ENCODE data around the gene EFCAB5.
"Not testable (repeated sequence)": the region's sequence is repeated elsewhere in the genome, so short reads cannot be mapped to it uniquely, and the experiment has no call there.

EFCAB5 gene

GRCh38 chr17:30002088-30002487 lies 60.7 kb downstream of the EFCAB5 start:
- H3K36me3 ChIP-seq (ENCODE audit: control insufficient read depth, insufficient read depth, low read length) = no peaks in the 10 kb centered on the region
- no peak overlapping the region for H3K4me3 ChIP-seq (ENCODE audit: insufficient read depth, low read depth, low read length)
- H3K27me3 ChIP-seq (ENCODE audit: control insufficient read depth, insufficient read depth, low read length, poor library complexity, severe bottlenecking) = no peaks in the 10 kb centered on the region
- no peaks in the 10 kb centered on the region for H3K9me3 ChIP-seq (ENCODE audit: control insufficient read depth, low read length)
- no peaks in the 10 kb centered on the region for H3K4me1 ChIP-seq (ENCODE audit: control insufficient read depth, insufficient read depth, low read length)
- no peak overlapping the region for H3K27ac ChIP-seq (ENCODE audit: insufficient read depth, low read depth, low read length, poor library complexity, severe bottlenecking)

GRCh38 chr17:30005709-30006320 lies 64.4 kb downstream of the EFCAB5 start:
- WGBS, 2 experiments = 78 to 87% methylated on average over 5 to 6 of the region's 8 CpGs
- no peaks in the 10 kb centered on the region for H3K27me3 ChIP-seq (ENCODE audit: control insufficient read depth, insufficient read depth, low read length, poor library complexity, severe bottlenecking)
- no peaks in the 10 kb centered on the region for H3K36me3 ChIP-seq (ENCODE audit: control insufficient read depth, insufficient read depth, low read length)
- no peak overlapping the region for H3K27ac ChIP-seq (ENCODE audit: insufficient read depth, low read depth, low read length, poor library complexity, severe bottlenecking)
- H3K4me1 ChIP-seq (ENCODE audit: control insufficient read depth, insufficient read depth, low read length) = no peaks in the 10 kb centered on the region
- no peak overlapping the region for H3K4me3 ChIP-seq (ENCODE audit: insufficient read depth, low read depth, low read length)
- H3K9me3 ChIP-seq (ENCODE audit: control insufficient read depth, low read length) = no peaks in the 10 kb centered on the region

GRCh38 chr17:30011934-30012333 lies 70.5 kb downstream of the EFCAB5 start:
- not testable (repeated sequence) for H3K27ac ChIP-seq (ENCODE audit: insufficient read depth, low read depth, low read length, poor library complexity, severe bottlenecking); H3K36me3 ChIP-seq (ENCODE audit: control insufficient read depth, insufficient read depth, low read length); H3K9me3 ChIP-seq (ENCODE audit: control insufficient read depth, low read length); H3K4me1 ChIP-seq (ENCODE audit: control insufficient read depth, insufficient read depth, low read length); H3K4me3 ChIP-seq (ENCODE audit: insufficient read depth, low read depth, low read length); H3K27me3 ChIP-seq (ENCODE audit: control insufficient read depth, insufficient read depth, low read length, poor library complexity, severe bottlenecking)
- WGBS, 2 experiments = 95 to 96% methylated on average over 8 of the region's 10 CpGs

- whole genome bisulfite sequencing, 2 experiments = 48 to 52% methylated on average over 3 of the region's 4 CpGs
- H3K36me3 ChIP-seq (ENCODE audit: control insufficient read depth, insufficient read depth, low read length) = no peaks in the 10 kb centered on the region
- no peak overlapping the region for H3K4me3 ChIP-seq (ENCODE audit: insufficient read depth, low read depth, low read length)
- H3K4me1 ChIP-seq (ENCODE audit: control insufficient read depth, insufficient read depth, low read length) = no peaks in the 10 kb centered on the region
- H3K27ac ChIP-seq (ENCODE audit: insufficient read depth, low read depth, low read length, poor library complexity, severe bottlenecking) = no peak overlapping the region
- H3K9me3 ChIP-seq (ENCODE audit: control insufficient read depth, low read length) = no peaks in the 10 kb centered on the region
- H3K27me3 ChIP-seq (ENCODE audit: control insufficient read depth, insufficient read depth, low read length, poor library complexity, severe bottlenecking) = no peaks in the 10 kb centered on the region
These were observed 80.4 kb downstream of the EFCAB5 start for GRCh38 chr17:30021708-30022317.

GRCh38 chr17:30025325-30025724 lies 83.9 kb downstream of the EFCAB5 start:
- not testable (repeated sequence) for H3K4me1 ChIP-seq (ENCODE audit: control insufficient read depth, insufficient read depth, low read length); H3K27me3 ChIP-seq (ENCODE audit: control insufficient read depth, insufficient read depth, low read length, poor library complexity, severe bottlenecking); H3K9me3 ChIP-seq (ENCODE audit: control insufficient read depth, low read length); H3K27ac ChIP-seq (ENCODE audit: insufficient read depth, low read depth, low read length, poor library complexity, severe bottlenecking); H3K4me3 ChIP-seq (ENCODE audit: insufficient read depth, low read depth, low read length); H3K36me3 ChIP-seq (ENCODE audit: control insufficient read depth, insufficient read depth, low read length)
- no CpG with 5 or more reads among the region's 2 CpGs for WGBS, 2 experiments

GRCh38 chr17:30027676-30028075 lies 86.2 kb downstream of the EFCAB5 start:
- 85 to 92% methylated on average over 4 of the region's 4 CpGs for WGBS, 2 experiments
- no peak overlapping the region for H3K27ac ChIP-seq (ENCODE audit: insufficient read depth, low read depth, low read length, poor library complexity, severe bottlenecking)

GRCh38 chr17:30031214-30031869 lies 89.9 kb downstream of the EFCAB5 start:
- Histone ChIP-seq H3K27me3 (ENCODE audit: control insufficient read depth, insufficient read depth, low read length, poor library complexity, severe bottlenecking) (no peaks in the 10 kb centered on the region), H3K4me3 (ENCODE audit: insufficient read depth, low read depth, low read length) (no peak overlapping the region), H3K4me1 (ENCODE audit: control insufficient read depth, insufficient read depth, low read length) (no peaks in the 10 kb centered on the region), H3K9me3 (ENCODE audit: control insufficient read depth, low read length) (no peaks in the 10 kb centered on the region), H3K36me3 (ENCODE audit: control insufficient read depth, insufficient read depth, low read length) (no peaks in the 10 kb centered on the region), H3K27ac (ENCODE audit: insufficient read depth, low read depth, low read length, poor library complexity, severe bottlenecking) (no peak overlapping the region)
- 92 to 97% methylated on average over 4 of the region's 4 CpGs for WGBS, 2 experiments

More at GRCh38 chr17:30027676-30028075, 86.2 kb downstream of the EFCAB5 start:
- Histone ChIP-seq H3K4me1 (ENCODE audit: control insufficient read depth, insufficient read depth, low read length) (no peaks in the 10 kb centered on the region), H3K27me3 (ENCODE audit: control insufficient read depth, insufficient read depth, low read length, poor library complexity, severe bottlenecking) (no peaks in the 10 kb centered on the region), H3K4me3 (ENCODE audit: insufficient read depth, low read depth, low read length) (no peak overlapping the region), H3K9me3 (ENCODE audit: control insufficient read depth, low read length) (no peaks in the 10 kb centered on the region), H3K36me3 (ENCODE audit: control insufficient read depth, insufficient read depth, low read length) (no peaks in the 10 kb centered on the region)

- no peaks in the 10 kb centered on the region for H3K36me3 ChIP-seq (ENCODE audit: control insufficient read depth, insufficient read depth, low read length)
- H3K27me3 ChIP-seq (ENCODE audit: control insufficient read depth, insufficient read depth, low read length, poor library complexity, severe bottlenecking) = no peaks in the 10 kb centered on the region
- H3K4me1 ChIP-seq (ENCODE audit: control insufficient read depth, insufficient read depth, low read length) = no peaks in the 10 kb centered on the region
- H3K9me3 ChIP-seq (ENCODE audit: control insufficient read depth, low read length) = no peaks in the 10 kb centered on the region
- H3K27ac ChIP-seq (ENCODE audit: insufficient read depth, low read depth, low read length, poor library complexity, severe bottlenecking) = no peak overlapping the region
- 88 to 95% methylated on average over 1 to 2 of the region's 2 CpGs for WGBS, 2 experiments
- H3K4me3 ChIP-seq (ENCODE audit: insufficient read depth, low read depth, low read length) = no peak overlapping the region
These were observed 93.9 kb downstream of the EFCAB5 start for GRCh38 chr17:30035369-30035768.

- H3K27me3 ChIP-seq (ENCODE audit: control insufficient read depth, insufficient read depth, low read length, poor library complexity, severe bottlenecking); H3K4me1 ChIP-seq (ENCODE audit: control insufficient read depth, insufficient read depth, low read length); H3K36me3 ChIP-seq (ENCODE audit: control insufficient read depth, insufficient read depth, low read length); H3K4me3 ChIP-seq (ENCODE audit: insufficient read depth, low read depth, low read length); H3K9me3 ChIP-seq (ENCODE audit: control insufficient read depth, low read length); H3K27ac ChIP-seq (ENCODE audit: insufficient read depth, low read depth, low read length, poor library complexity, severe bottlenecking): not testable (repeated sequence)
- 76 to 77% methylated on average over 5 of the region's 5 CpGs for WGBS, 2 experiments
These were observed 99.5 kb downstream of the EFCAB5 start for GRCh38 chr17:30040719-30041518.

- no peaks in the 10 kb centered on the region for H3K36me3 ChIP-seq (ENCODE audit: control insufficient read depth, insufficient read depth, low read length)
- H3K27ac ChIP-seq (ENCODE audit: insufficient read depth, low read depth, low read length, poor library complexity, severe bottlenecking) = no peak overlapping the region
- H3K27me3 ChIP-seq (ENCODE audit: control insufficient read depth, insufficient read depth, low read length, poor library complexity, severe bottlenecking) = no peaks in the 10 kb centered on the region
- H3K4me1 ChIP-seq (ENCODE audit: control insufficient read depth, insufficient read depth, low read length) = no peaks in the 10 kb centered on the region
- H3K9me3 ChIP-seq (ENCODE audit: control insufficient read depth, low read length) = no peaks in the 10 kb centered on the region
- no peak overlapping the region for H3K4me3 ChIP-seq (ENCODE audit: insufficient read depth, low read depth, low read length)
These were observed 100.1 kb downstream of the EFCAB5 start for GRCh38 chr17:30041551-30041950.
